Activated CD4-positive, alpha-beta T cell treated with anti-CD3 and anti-CD28 coated beads for 4 hours (primary cell): ENCODE results near the gene RAB5B.
"Not testable (repeated sequence)": the region's sequence is repeated elsewhere in the genome, so short reads cannot be mapped to it uniquely, and the experiment has no call there.

Source experiments
- DNase-seq, 2 donors: peaks; one replicate each; pipeline ENCODE4 v3.0.0-alpha.2; 2020

Gene RAB5B

DNA sequence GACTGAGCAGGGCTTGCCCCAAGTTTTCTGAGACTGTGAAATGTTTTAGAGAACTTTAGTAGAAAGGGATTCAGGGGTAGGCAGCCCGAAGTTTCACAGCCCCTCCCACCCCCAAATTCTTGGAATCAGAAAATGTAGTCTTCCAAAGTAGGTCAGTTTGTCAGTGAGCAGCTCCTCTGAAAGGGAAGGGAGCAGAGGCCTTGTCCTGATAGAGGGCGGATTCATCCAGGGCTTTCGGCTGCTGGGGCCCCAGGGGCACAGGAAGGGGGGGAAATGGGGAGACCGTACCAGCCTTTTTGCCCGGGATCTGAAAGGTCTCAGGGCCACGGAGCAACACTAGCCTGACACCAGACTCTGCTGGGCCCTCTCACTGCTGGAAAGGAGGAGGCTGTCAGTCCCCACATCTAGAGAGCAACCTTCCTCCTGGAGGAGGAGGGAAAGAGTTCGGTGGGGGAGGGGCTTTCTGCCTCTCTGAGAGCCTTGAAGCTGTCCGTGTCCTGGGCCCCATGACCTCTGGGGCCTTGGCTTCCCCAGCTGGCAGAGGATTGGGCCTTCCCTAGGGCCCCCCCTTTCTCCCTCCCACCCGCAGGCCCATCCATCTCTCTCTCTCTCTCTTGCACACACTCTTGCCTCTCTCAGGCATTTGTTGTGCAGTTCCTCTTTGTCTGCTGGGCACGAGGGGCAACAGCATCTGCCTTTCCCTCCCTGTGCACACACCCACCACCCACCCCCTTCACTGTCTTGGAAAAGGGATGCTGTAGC is 46.7 kb downstream of the RAB5B start, which contains the start of gene IKZF4:
TSS of gene IKZF4 (plus strand) at position 621 of the 762 bp plus-strand sequence. CDS start 451 bp downstream, outside the sequence.
- peak in 1 of 2 donors; percentile 14 for DNase-seq

DNA sequence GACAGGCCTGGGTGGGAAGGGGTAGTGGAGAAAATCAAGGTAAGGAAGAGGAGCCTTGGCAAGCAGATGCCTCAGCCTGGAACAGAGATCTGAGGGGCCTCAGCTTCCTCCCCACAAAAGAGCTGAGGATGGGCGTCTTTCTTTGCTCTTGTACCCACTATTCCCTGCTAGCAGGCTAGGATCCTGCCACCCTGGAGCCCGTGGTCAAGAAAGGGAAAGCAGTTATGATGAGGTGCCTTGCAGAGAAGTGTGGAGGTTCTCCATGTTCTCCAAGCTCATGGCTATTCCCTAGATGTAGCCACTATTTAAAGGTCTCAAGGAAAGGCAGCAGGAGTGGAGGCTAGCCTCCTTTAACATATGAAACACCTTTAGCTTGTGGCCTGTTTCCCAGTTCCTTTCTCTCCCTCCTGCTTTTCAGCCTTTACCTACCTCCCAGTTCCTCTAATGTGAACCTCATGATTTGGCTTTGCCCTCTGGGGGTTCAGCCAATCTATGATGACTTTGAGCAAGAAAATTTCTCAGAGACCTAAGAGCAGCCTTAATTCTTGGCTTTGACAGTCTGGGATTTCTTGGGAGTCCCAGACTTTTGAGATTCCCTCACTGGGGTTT is 48.1 kb downstream of the RAB5B start:
- no peak for DNase-seq

DNA sequence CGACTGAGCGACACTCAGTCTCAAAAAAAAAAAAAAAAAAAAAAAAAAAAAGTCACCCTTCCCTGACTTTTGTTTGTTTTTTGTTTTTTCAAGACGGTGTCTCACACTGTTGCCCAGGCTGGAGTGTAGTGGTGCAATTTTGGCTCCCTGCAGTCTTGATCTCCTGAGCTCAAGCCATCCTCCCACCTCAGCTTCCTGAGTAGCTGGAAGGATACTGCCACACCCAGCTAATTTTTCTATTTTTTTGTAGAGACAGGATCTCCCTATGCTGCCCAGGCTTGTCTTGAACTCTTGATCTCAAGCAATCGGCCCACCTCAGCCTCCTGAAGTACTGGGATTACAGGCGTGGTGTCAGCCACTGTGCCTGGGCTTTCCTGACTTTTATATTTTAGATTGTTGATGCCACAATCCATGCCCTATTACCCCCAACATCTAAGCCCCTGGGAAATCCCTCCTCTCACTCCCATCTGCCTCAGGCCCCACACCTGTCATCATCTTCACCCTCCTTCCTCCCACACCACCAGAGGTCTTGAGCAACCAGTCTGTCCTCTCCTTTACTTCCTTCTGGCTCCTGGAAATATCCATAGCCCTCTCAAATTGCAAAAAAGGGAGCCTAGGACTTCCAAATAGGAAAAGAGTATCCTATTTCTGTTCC is 54.8 kb downstream of the RAB5B start:
- DNase-seq: no peak

DNA sequence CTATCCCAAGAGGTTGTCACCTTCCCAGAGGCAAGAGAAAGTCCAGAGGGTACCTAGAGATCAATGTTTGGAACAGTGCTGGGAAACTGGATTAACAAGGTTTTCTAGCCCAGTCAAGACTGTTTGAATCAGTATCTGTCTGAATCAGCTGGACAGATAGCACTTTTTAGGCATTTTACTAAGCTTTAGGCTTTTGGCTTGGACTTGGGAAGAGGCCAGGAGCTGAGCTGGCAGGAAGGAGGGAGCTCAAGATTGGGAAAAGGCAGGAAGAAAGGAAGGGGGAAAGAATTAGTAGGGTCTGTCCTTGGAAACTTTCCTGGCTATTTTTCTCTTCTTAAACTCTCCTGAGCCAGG is 55.3 kb downstream of the RAB5B start:
- no peak for DNase-seq

DNA sequence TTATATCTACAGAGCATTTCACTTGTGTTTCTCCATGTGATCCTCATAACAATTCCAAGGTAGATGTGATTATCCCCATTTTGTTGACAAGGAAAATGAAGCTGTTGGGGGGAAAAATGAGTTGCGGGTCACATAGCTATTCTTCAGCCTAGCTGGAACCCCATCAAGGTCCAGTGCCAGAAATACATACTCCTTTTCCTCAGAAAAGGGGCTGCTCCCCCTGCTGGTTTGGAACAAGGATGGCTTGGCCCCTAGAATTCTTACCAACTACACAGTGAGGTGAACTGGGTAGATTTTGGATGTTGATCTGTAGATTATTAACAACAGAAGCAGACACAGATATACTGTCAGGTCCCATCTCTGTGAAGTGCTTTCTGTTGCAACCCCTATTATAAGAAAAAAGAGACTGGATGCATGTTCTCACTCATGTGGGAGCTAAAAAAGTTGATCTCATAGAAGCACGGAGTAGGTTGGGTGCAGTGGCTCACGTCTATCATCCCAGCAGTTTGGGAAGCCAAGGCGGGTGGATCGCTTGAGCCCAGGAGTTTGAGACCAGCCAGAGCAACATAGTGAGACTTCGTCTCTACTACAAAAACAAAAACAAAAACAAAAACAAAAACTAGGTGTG is 55.9 kb downstream of the RAB5B start:
- DNase-seq: peak; percentile 45 to 48

DNA sequence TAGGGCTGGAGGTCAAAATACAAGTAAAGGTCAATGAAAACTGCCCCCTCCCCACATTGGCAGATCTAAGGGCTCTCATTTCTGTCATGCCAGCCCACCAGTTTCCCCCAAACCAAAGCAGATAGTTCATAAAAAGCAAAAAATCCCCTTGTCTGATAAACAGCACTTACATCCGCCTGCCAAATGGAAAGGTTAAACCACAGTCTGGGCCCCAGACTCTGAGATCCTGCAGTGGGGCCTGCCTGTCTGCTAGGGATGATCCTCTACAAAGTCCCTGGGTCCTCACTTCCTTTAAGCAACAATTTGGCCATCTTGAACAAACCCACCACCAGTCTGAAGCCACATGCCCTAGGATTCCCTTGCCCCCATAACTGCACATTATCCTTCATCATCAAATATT is 58.1 kb downstream of the RAB5B start:
- DNase-seq: peak in 1 of 2 donors; percentile 14

DNA sequence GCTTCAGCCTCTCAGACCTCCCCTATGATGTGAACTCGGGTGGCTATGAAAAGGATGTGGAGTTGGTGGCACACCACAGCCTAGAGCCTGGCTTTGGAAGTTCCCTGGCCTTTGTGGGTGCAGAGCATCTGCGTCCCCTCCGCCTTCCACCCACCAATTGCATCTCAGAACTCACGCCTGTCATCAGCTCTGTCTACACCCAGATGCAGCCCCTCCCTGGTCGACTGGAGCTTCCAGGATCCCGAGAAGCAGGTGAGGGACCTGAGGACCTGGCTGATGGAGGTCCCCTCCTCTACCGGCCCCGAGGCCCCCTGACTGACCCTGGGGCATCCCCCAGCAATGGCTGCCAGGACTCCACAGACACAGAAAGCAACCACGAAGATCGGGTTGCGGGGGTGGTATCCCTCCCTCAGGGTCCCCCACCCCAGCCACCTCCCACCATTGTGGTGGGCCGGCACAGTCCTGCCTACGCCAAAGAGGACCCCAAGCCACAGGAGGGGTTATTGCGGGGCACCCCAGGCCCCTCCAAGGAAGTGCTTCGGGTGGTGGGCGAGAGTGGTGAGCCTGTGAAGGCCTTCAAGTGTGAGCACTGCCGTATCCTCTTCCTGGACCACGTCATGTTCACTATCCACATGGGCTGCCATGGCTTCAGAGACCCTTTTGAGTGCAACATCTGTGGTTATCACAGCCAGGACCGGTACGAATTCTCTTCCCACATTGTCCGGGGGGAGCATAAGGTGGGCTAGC is 60.9 kb downstream of the RAB5B start:
- DNase-seq: no peak

DNA sequence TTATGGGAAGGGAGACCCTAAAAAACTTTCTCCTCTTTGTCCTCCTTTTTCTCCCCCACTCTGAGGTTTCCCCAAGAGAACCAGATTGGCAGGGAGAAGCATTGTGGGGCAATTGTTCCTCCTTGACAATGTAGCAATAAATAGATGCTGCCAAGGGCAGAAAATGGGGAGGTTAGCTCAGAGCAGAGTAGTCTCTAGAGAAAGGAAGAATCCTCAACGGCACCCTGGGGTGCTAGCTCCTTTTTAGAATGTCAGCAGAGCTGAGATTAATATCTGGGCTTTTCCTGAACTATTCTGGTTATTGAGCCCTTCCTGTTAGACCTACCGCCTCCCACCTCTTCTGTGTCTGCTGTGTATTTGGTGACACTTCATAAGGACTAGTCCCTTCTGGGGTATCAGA is 63.3 kb downstream of the RAB5B start:
- no peak for DNase-seq

DNA sequence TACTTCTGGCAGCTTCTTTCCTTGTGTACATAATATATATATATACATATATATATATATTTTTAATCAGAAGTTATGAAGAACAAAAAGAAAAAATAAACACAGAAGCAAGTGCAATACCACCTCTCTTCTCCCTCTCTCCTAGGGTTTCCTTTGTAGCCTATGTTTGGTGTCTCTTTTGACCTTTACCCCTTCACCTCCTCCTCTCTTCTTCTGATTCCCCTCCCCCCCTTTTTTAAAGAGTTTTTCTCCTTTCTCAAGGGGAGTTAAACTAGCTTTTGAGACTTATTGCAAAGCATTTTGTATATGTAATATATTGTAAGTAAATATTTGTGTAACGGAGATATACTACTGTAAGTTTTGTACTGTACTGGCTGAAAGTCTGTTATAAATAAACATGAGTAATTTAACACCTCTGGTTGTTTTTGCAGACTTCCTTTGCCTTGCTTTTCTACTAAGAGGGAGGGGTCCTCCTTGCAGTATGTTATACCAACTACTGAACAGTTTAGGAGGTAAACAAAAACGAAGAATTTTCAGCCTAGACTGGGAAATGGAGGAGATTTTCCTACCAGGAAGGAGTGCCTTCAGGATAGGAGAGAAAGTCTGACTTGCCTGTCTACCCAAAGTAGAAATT is 64.3 kb downstream of the RAB5B start:
- DNase-seq: no peak

DNA sequence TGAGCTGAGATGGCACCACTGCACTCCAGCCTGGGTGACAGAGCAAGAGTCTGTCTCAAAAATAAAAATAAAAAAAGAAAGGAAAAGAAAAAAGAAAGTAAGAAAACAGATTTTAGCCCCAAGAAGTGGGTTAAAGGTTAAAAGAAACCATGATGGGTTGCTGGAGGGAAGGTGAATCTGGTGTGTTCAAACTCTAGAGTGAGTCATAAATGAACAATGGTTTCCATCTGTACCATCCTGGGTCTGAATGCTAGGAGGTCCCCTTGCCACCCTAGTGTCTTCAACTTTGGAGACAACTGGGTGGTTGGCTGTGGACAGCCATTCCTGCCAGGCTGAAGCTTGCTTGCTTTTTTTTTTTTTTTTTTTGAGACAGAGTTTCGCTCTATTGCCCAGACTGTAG is 66.3 kb downstream of the RAB5B start:
- peak; percentile 14 to 16 for DNase-seq

DNA sequence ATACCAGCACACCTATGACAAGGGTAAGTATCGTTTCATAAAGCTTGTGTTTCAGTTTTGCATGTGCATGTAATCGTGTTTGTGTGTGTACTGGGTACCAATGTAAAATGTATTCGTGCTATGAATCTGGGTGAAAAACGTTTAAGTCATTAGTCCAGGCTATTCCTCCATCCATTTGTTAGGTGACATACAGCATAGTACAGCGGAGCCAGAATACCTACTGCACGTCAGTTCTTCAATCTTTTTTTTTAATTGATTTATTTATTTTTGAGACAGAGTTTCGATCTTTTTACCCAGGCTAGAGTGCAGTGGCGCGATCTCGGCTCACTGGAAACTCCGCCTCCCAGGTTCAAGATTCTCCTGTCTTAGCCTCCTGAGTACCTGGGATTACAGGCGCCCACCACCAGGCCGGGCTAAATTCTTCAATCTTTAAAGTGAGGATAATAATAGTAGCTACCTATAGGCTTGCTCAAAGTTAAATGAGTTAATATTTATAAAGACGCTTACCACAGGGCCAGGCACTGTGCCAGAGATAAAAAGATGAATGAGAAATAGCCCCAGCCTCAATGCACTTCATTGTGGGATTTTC is 67.2 kb downstream of the RAB5B start:
- no peak for DNase-seq

DNA sequence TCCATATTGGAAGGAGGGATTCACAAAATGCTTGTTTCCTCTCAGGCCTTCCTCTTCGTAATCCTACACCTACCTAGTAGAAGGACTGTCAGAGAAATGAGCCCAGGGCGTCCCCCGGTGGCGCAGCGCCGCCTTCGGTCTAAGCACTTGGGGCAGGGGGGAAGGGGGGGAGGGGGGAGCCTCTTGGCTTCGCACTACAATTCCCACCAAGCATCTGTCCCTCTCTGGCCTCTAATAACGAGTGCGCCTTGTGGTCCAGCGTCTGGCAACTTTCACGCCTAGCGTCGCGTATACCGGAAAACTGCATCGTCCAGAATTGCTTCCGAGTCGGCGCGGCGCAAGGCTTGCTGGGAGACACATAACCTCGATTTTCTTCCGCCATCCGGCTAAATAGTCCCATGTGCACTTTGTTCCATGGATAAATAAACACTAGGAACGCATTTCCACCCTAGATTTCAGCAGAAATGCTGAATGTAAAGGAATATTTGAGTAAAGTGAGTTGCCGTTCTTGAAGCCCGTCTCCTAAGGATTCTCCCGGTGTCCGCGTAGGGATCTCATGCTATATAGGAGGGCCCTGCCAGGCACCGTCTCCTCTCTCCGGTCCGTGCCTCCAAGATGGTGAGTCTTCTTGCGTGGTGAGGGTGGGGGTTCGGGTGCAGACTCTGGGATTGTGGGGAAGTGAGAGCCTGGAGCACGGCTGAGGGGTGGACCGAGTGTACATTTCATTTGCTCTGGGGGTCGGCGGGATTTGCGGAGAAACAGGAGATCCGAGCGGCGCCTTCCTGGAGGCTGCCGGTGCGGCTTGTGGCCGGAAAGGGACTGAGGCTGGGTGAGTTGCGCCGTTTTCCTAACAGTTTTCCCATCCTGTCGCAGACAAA is 67.9 kb downstream of the RAB5B start, which contains the start of gene RPS26:
TSS of gene RPS26 (plus strand) at position 367 of the 878 bp plus-strand sequence. CDS start at position 616, 249 bp downstream.
- peak; percentile 89 to 90 for DNase-seq

DNA sequence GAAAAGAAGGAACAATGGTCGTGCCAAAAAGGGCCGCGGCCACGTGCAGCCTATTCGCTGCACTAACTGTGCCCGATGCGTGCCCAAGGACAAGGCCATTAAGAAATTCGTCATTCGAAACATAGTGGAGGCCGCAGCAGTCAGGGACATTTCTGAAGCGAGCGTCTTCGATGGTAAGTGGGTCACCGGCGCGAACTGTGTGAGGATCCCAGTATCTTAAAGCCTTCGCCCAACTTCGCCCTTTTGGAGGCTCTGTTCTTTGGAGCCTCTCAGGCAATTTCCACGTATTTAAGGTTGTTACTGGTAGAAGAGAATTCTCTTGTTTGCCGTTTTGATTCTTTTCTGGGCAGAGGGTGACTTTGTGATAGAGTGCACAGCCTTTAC is 68.5 kb downstream of the RAB5B start:
- DNase-seq: not testable (repeated sequence)

DNA sequence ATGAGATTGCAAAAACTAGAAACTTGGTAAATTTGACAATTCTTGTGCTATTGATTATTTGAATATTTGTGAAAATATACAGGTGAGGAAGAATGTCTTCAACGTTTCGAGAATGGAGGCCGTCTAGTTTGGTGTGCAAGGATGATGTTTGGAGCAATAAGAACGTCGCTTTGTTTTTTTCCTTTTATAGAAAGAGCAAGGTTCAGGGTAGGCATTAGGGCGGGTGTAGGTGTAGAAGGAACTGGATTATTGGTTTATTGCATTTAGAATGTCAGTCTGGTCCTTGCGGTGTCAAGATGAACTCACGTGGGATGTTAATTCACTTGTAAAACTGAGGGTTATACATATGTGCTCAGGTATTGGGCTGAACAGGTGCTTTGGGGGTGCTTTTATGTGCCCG is 69.0 kb downstream of the RAB5B start:
- DNase-seq: no peak
